Testis (tissue), 3 donors: ENCODE data around the gene EMP1. TPM values are rescaled to one million over a fixed set of nuclear protein-coding genes. Genes with fewer than 3 reads are reported as not detected.

Experiments used
- DNase-seq: peaks from one replicate; pipeline ENCODE4 v3.0.0-alpha.2; 2019
- H3K27ac ChIP-seq, 2 donors: fragments of 200-600 bp; sonication (generic); one replicate each; pipeline ENCODE4 v1.5.1; 2019
- H3K27me3 ChIP-seq: fragments of 200-600 bp; sonication (generic); one replicate; pipeline ENCODE4 v1.5.1; 2019
- H3K36me3 ChIP-seq: fragments of 200-600 bp; sonication (generic); one replicate; pipeline ENCODE4 v1.5.1; 2017; ENCODE audit warnings: low read depth; ENCODE audit errors: missing control alignments
- H3K4me1 ChIP-seq: fragments of 200-600 bp; sonication (generic); one replicate; pipeline ENCODE4 v1.5.1; 2019
- H3K4me3 ChIP-seq, 2 donors: fragments of 200-600 bp; sonication (generic); one replicate each; pipeline ENCODE4 v1.5.1; 2017 to 2019
- H3K9me3 ChIP-seq: fragments of 200-600 bp; sonication (generic); one replicate; pipeline ENCODE4 v1.5.1; 2017
- POLR2A ChIP-seq: fragments of 450-650 bp; IDR thresholded peaks from one replicate; pipeline ENCODE4 v1.6.1; 2017; ENCODE audit warnings: antibody characterized with exemption, mild to moderate bottlenecking, moderate library complexity
- WGBS, 2 donors: methylation state at CpG; one replicate each; pipeline ENCODE4 v1.1.5; 2018; 5-methylcytosine and 5-hydroxymethylcytosine counted together
- intact Hi-C: fragments of 100-400 bp; cut with DNase I; formaldehyde crosslinking; loops from one replicate; pipeline ENCODE4 v1.15.1; 2023; ENCODE audit warnings: low total_unique reads
- polyA plus RNA-seq: library from polyadenylated mRNA; stranded (reverse); fragments of 350-450 nt; fragmentation: Illumina TruSeq; extraction: RNeasy Lipid Tissue Mini Kit (QIAGEN cat#74804); gene quantifications from one replicate; pipeline ENCODE4 v1.2.3, GENCODE V29; 2014; ENCODE audit warnings: low read depth, low replicate concordance; ENCODE audit not compliant: insufficient read depth
- total RNA-seq, 2 donors: library from RNA; depleted of rRNA; stranded (reverse); fragments of >200 nt; gene quantifications; one replicate each; pipeline ENCODE4 v1.2.3, GENCODE V29; 2016
- TF ChIP-seq, protein P1 (sequence below), 3 experiments: fragments of 450-650 bp in 2 of 3; fragments of 200-600 bp in 1 of 3; sonication (generic) in 1 of 3; IDR thresholded peaks; one replicate each; pipeline ENCODE4 v1.5.1; 2016 to 2019; ENCODE audit warnings: antibody characterized with exemption in 3 of 3, mild to moderate bottlenecking in 2 of 3, moderate library complexity in 1 of 3

Gene EMP1
- total and polyA plus RNA-seq, 3 donors from 2014 or later = 14.1 to 59.4 (median 29.2) TPM

DNA sequence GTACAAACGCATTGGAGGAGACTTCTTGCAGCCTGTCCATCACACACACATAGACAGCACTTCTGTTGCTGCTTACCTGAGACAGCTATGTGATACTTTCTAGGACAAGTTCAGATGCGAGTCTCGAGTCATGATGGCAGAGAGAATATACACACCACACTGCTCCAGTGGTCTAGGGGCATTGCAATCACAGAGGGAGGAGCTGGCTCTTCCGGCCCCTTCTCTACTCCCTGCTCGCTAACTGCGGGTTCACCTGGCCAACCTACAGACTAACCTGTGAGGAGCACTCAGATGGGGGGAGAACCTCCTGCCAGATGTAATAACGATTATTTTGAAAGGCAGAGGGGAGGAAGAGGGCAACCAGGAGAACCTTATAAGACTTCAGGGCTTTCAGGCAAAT is 30.7 kb downstream of the EMP1 start:
- H3K27me3 ChIP-seq = no peaks in the 10 kb centered on the region
- no peaks in the 10 kb centered on the region for H3K4me1 ChIP-seq
- WGBS, 2 donors = 79 to 95% methylated on average over 5 to 7 of the region's 7 CpGs
- no peaks in the 10 kb centered on the region for H3K9me3 ChIP-seq
- H3K27ac ChIP-seq = peak overlapping the region in 1 of 2 donors; percentile 39
- no peak overlapping the region for H3K4me3 ChIP-seq
- TF ChIP-seq, protein P1, sequence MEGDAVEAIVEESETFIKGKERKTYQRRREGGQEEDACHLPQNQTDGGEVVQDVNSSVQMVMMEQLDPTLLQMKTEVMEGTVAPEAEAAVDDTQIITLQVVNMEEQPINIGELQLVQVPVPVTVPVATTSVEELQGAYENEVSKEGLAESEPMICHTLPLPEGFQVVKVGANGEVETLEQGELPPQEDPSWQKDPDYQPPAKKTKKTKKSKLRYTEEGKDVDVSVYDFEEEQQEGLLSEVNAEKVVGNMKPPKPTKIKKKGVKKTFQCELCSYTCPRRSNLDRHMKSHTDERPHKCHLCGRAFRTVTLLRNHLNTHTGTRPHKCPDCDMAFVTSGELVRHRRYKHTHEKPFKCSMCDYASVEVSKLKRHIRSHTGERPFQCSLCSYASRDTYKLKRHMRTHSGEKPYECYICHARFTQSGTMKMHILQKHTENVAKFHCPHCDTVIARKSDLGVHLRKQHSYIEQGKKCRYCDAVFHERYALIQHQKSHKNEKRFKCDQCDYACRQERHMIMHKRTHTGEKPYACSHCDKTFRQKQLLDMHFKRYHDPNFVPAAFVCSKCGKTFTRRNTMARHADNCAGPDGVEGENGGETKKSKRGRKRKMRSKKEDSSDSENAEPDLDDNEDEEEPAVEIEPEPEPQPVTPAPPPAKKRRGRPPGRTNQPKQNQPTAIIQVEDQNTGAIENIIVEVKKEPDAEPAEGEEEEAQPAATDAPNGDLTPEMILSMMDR (IDR thresholded peaks at IDR 0.05) = no peak
- no peak for TF ChIP-seq POLR2A
- no peaks in the 10 kb centered on the region for H3K36me3 ChIP-seq
- no peak for DNase-seq
- intact Hi-C loops = no loop called here

DNA sequence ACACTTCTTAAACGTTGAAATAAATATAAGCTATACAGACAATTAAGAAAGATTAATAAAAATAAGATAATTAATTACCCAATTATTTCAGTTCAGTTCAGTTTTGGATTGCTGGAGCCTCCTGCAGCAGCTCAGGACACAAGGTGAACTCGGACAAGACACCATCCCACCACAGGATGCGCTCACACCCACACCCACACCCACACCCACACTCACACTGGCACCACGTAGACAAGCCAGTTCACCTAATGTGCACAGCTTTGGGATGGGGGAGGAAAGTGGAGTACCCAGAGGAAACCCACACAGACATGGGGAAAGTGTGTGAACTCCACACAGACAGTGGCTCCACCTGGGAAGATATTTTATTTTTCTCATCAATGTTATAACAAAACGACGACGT is 32.1 kb downstream of the EMP1 start:
- H3K4me1 ChIP-seq = no peaks in the 10 kb centered on the region
- no peak overlapping the region for H3K27ac ChIP-seq
- no peaks in the 10 kb centered on the region for H3K36me3 ChIP-seq
- H3K27me3 ChIP-seq = no peaks in the 10 kb centered on the region
- H3K4me3 ChIP-seq = no peak overlapping the region
- TF ChIP-seq, protein P1 (IDR thresholded peaks at IDR 0.05) = no peak
- TF ChIP-seq POLR2A = no peak
- DNase-seq = no peak
- intact Hi-C loops = no loop called here
- no peaks in the 10 kb centered on the region for H3K9me3 ChIP-seq
- WGBS, 2 donors = 87 to 89% methylated on average over 7 of the region's 7 CpGs

DNA sequence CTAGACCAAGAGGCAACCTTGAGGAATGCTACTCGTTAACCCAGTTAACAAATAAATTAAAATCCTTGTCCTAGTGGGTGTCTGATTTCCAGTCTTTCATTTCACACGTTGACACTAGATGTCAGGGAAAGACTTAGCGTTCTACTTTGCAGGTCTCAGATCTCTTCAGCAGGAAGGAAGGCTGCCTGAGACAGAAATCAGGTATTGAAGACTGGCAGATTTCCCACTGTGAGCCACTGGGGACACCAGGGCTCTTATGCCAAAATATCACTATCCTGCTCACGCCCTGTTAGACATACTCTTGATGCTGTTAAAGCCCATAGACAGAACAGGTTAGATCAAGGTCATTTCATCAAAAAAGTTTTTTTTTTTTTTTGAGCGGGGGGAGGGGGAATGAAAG is 33.0 kb downstream of the EMP1 start:
- no peak for TF ChIP-seq POLR2A
- TF ChIP-seq, protein P1 (IDR thresholded peaks at IDR 0.05) = no peak
- Histone ChIP-seq H3K27ac (no peak overlapping the region), H3K27me3 (no peaks in the 10 kb centered on the region), H3K4me3 (no peak overlapping the region), H3K4me1 (no peaks in the 10 kb centered on the region), H3K9me3 (no peaks in the 10 kb centered on the region), H3K36me3 (no peaks in the 10 kb centered on the region)
- DNase-seq = no peak
- intact Hi-C loops = no loop called here
- WGBS, 2 donors = 76 to 77% methylated on average over 5 of the region's 5 CpGs

DNA sequence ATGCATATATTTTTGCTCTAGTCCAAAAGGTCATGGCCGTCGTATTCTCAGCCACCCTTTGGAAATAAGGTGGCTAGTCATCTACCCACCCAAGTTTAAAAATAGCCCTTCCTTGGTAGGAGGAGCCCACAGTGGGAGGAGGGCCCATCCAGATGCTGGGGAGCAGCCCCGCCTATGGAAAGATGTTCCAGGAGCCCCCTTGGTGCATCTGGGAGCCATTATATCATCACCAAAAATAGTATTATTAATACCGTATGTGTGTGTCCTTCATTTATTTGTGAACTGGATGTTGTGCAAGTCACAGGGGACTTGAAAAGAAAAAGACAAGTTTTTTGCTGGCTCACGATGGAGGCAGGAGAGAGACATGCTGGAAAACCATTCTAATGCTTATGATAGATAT is 34.0 kb downstream of the EMP1 start:
- Histone ChIP-seq H3K9me3 (no peaks in the 10 kb centered on the region), H3K27me3 (no peaks in the 10 kb centered on the region), H3K27ac (no peak overlapping the region), H3K4me1 (no peaks in the 10 kb centered on the region), H3K4me3 (no peak overlapping the region), H3K36me3 (no peaks in the 10 kb centered on the region)
- TF ChIP-seq, protein P1 (IDR thresholded peaks at IDR 0.05) = no peak
- TF ChIP-seq POLR2A = no peak
- 66 to 76% methylated on average over 5 of the region's 5 CpGs for WGBS, 2 donors
- no peak for DNase-seq
- intact Hi-C loops = no loop called here

DNA sequence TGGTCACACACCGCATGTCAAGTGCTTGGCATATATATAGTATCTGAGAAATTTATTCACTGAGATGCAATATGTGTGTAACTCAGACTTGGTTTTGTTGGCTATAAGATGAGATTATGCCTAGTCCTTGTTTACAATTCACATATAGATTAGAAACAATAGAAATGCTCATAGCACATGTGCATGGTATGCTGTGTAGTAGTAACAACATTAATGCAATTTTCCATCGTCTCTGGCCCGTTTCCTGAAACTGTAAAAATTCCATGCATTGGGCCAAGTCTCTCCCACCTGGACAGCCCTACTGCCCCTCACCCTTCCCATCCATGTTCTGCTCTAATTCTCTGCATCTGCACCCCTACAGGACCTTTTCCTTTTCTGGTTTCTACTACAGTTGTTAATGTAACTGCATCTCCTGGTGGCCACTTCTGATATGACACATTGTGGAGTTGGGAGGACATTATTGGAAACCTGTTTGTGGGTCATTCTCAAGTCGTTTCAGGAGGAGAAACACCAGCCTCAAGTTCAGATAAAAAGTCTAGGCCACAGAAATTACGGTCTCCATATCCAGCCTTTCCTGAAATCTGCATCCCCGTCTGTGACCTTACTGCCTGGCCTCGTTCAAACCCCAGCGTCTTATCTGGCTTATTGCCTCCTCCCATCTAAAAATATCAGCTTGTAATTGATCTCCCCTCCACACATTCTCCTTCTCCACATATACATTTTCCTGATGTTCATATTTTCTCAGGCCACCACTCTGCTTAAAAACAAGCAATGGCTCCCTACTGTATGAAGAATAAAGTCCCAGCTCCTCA is 37.5 kb downstream of the EMP1 start:
- DNase-seq = peak; percentile 66
- WGBS, 2 donors = 56 to 68% methylated on average over 8 of the region's 8 CpGs
- no peak overlapping the region for H3K27ac ChIP-seq
- H3K4me1 ChIP-seq = no peaks in the 10 kb centered on the region
- H3K4me3 ChIP-seq = no peak overlapping the region
- H3K9me3 ChIP-seq = no peaks in the 10 kb centered on the region
- no peaks in the 10 kb centered on the region for H3K27me3 ChIP-seq
- intact Hi-C loops = no loop called here
- H3K36me3 ChIP-seq = no peaks in the 10 kb centered on the region
- TF ChIP-seq, protein P1 (IDR thresholded peaks at IDR 0.05) = peak; percentile 78 to 90 (median 88)
- TF ChIP-seq POLR2A = no peak
